GM12878 (cell line): ENCODE data around the gene C1orf185. TPM values are rescaled to one million over a fixed set of nuclear protein-coding genes. Genes with fewer than 3 reads are reported as not detected.

ENCODE experiments used
- ATAC-seq: fragments of 200-7000 bp; cut with Tn5 transposase; 3 replicates; pipeline ENCODE4 v1.9.1; 2020; ENCODE audit warnings: mild to moderate bottlenecking, moderate library complexity
- BruUV-seq: library from RNA; stranded (reverse); fragments of 400-500 nt; replicated peaks from 2 replicates; lab custom pipeline; 2021; lab: Mats Ljungman, UMichigan
- CTCF ChIA-PET: fragments of 300-600 bp; sonication (Branson Sonifier 250); formaldehyde crosslinking; extraction: SDS; loops from one replicate; lab custom pipeline; 2021; ENCODE audit warnings: inconsistent platforms; lab: Yijun Ruan, JAX
- POLR2A ChIA-PET: fragments of 350-600 bp; formaldehyde crosslinking; extraction: SDS; loops from one replicate; lab custom pipeline; 2021; ENCODE audit warnings: inconsistent platforms; lab: Charles Lee
- RAD21 ChIA-PET: fragments of 300-600 bp; sonication (Branson Sonifier 250); formaldehyde crosslinking; loops from one replicate; lab custom pipeline; 2023; ENCODE audit warnings: antibody characterized with exemption; ENCODE audit not compliant: unreplicated experiment; lab: Charles Lee
- SMC1A ChIA-PET: fragments of 300-600 bp; sonication (Branson Sonifier 250); formaldehyde crosslinking; loops from one replicate; lab custom pipeline; 2023; ENCODE audit not compliant: unreplicated experiment, uncharacterized antibody; lab: Charles Lee
- DNase-seq: peaks from one replicate; pipeline ENCODE4 v3.0.0-alpha.2; 2011; ENCODE audit warnings: low read depth, low spot score
- FAIRE-seq: peaks from 3 replicates; lab custom pipeline; 2011; peaks lifted over from hg19 to GRCh38; lab: Jason Lieb, UNC
- H2AFZ ChIP-seq: 2 replicates; pipeline ENCODE4 v1.6.0; 2011; ENCODE audit warnings: low read depth, low read length, control low read depth; ENCODE audit not compliant: control insufficient read depth
- H3K27ac ChIP-seq: 2 replicates; pipeline ENCODE4 v1.5.1; 2011; ENCODE audit warnings: control low read depth; ENCODE audit not compliant: control insufficient read depth, insufficient read depth
- H3K27me3 ChIP-seq, 2 experiments: replicated peaks in 1 of 2; 2 replicates each; pipeline versions ENCODE4 v1.6.0 to v1.6.1; 2011; ENCODE audit warnings: low read length in 1 of 2; ENCODE audit not compliant: control insufficient read depth in 2 of 2, insufficient read depth in 2 of 2
- H3K36me3 ChIP-seq, 2 experiments: 2 replicates each; pipeline ENCODE4 v1.5.1; 2011; ENCODE audit warnings: low read length in 1 of 2; ENCODE audit not compliant: control insufficient read depth in 2 of 2, insufficient read depth in 2 of 2
- H3K4me1 ChIP-seq: 2 replicates; pipeline ENCODE4 v1.6.1; 2011; ENCODE audit warnings: mild to moderate bottlenecking, low read length, moderate library complexity, mixed read lengths; ENCODE audit not compliant: control insufficient read depth, insufficient read depth
- H3K4me2 ChIP-seq: 2 replicates; pipeline ENCODE4 v1.6.0; 2011; ENCODE audit warnings: control low read depth; ENCODE audit not compliant: control insufficient read depth, insufficient read depth
- H3K4me3 ChIP-seq: fragments of 200-600 bp; sonication (generic); 2 replicates; pipeline ENCODE4 v1.5.1; 2016
- H3K79me2 ChIP-seq: 2 replicates; pipeline ENCODE4 v1.6.0; 2011; ENCODE audit warnings: low read length; ENCODE audit not compliant: control insufficient read depth, insufficient read depth
- H3K9ac ChIP-seq: 2 replicates; pipeline ENCODE4 v1.8.0; 2011; ENCODE audit warnings: low read length, control low read depth, mixed read lengths; ENCODE audit not compliant: control insufficient read depth, insufficient read depth
- H3K9me3 ChIP-seq: replicated peaks from 3 replicates; pipeline ENCODE4 v1.5.1; 2011; ENCODE audit warnings: mild to moderate bottlenecking, low read length; ENCODE audit not compliant: control insufficient read depth, insufficient read depth
- H4K20me1 ChIP-seq: 2 replicates; pipeline ENCODE4 v1.6.0; 2011; ENCODE audit not compliant: control insufficient read depth, insufficient read depth
- EGR1 ChIP-seq, 2 experiments: IDR thresholded peaks; 1 replicate in 1 of 2; 2 replicates in 1 of 2; pipeline ENCODE4 v1.6.1; 2011 to 2012; ENCODE audit warnings: low read depth in 2 of 2, low read length in 2 of 2, borderline replicate concordance in 1 of 2, mild to moderate bottlenecking in 1 of 2, moderate library complexity in 1 of 2
- HDAC6 ChIP-seq: fragments of 200-600 bp; sonication (generic); IDR thresholded peaks from one replicate; pipeline ENCODE4 v1.8.0; 2017; ENCODE audit warnings: antibody characterized with exemption; ENCODE audit not compliant: unreplicated experiment
- IRF4 ChIP-seq: IDR thresholded peaks from 2 replicates; pipeline ENCODE4 v1.6.1; 2011; ENCODE audit warnings: low read depth, low read length
- MEF2B ChIP-seq: fragments of 450-650 bp; IDR thresholded peaks from 2 replicates; pipeline ENCODE4 v1.6.1; 2018; ENCODE audit warnings: mild to moderate bottlenecking, moderate library complexity; ENCODE audit not compliant: partially characterized antibody, poor library complexity, severe bottlenecking
- PAX5 ChIP-seq: IDR thresholded peaks from 2 replicates; pipeline ENCODE4 v1.6.1; 2011; ENCODE audit warnings: low read depth, low read length, borderline replicate concordance
- PAX8 ChIP-seq: fragments of 450-650 bp; IDR thresholded peaks from 2 replicates; pipeline ENCODE4 v1.6.1; 2017; ENCODE audit warnings: mild to moderate bottlenecking, moderate library complexity
- SREBF1 ChIP-seq: IDR thresholded peaks from 2 replicates; pipeline ENCODE4 v1.6.1; 2012; ENCODE audit warnings: mild to moderate bottlenecking, low read length
- in situ Hi-C: fragments of 300-500 bp; cut with MboI; formaldehyde crosslinking; loops from 9 replicates; pipeline ENCODE4 v1.14.3; 2018; ENCODE audit warnings: mixed read lengths
- intact Hi-C: fragments of 100-400 bp; cut with micrococcal nuclease; formaldehyde crosslinking; loops from one replicate; pipeline ENCODE4 v1.14.2; 2022; ENCODE audit not compliant: unreplicated experiment
- polyA plus RNA-seq, 11 experiments: library from polyadenylated mRNA; depleted of rRNA in 4 of 11; unstranded in 6 of 11; stranded (reverse) in 5 of 11; fragments of >200 nt; fragmentation: Nextera tagmentation in 4 of 11; fragmentation: Illumina TruSeq in 1 of 11; extraction: Ambion mirVana in 4 of 11; extraction: Trizol in 1 of 11; gene quantifications; 1 replicate in 1 of 11; 2 replicates in 10 of 11; pipeline versions ENCODE4 v1.2.1 to v1.2.3, GENCODE V29; 2011 to 2016; ENCODE audit warnings: inconsistent platforms in 2 of 11, missing spikeins in 2 of 11, low read depth in 1 of 11
- total RNA-seq, 4 experiments: library from RNA; depleted of rRNA in 3 of 4; stranded (reverse); fragments of >200 nt in 3 of 4; fragmentation: Illumina TruSeq in 1 of 4; extraction: Trizol in 1 of 4; gene quantifications; 2 replicates each; pipeline versions ENCODE4 v1.2.1 to v1.2.3, GENCODE V29; 2013 to 2021
- TF ChIP-seq, protein P1 (sequence below): fragments of 450-650 bp; formaldehyde crosslinking; IDR thresholded peaks from 2 replicates; pipeline ENCODE4 v1.4.0; 2022; ENCODE audit warnings: mild to moderate bottlenecking, moderate library complexity
- TF ChIP-seq, protein P2 (sequence below): IDR thresholded peaks from 2 replicates; pipeline ENCODE4 v1.6.1; 2011; ENCODE audit warnings: mild to moderate bottlenecking, low read depth, low read length, moderate library complexity; ENCODE audit not compliant: insufficient replicate concordance

The C1orf185 gene
- total and polyA plus RNA-seq, 10 of the 15 experiments (the other 5 are each of a cell fraction or from before 2014, with no cell fraction given), result 0.40 TPM; not detected in 9

DNA sequence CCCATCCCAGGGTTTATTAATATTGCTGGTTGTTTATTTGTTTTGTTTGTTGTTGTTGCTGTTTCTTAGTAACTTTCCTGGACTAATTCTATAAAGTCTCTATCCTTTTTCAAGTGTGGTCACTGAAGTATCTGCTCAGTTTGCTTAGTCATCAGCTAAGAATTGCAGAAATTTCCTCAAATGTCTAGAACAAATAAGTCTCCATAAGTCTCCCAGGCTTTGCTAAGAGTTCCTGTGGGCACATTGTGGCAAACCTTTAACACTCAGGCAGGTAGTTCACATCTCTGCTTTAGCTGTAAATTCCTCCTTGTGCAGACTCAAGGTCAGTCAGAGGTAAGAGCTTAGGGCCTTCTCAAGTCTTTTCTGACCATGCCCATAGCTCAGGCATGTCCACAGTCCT lies 38.9 kb upstream of the C1orf185 start:
- FAIRE-seq, result no peak
- no peaks in the 10 kb centered on the region for H4K20me1 ChIP-seq
- TF ChIP-seq IRF4 (no peak), PAX8 (no peak), HDAC6 (no peak)
- TF ChIP-seq, all 136 proteins: peak for 0
- DNase-seq, result no peak
- no peak overlapping the region for H3K9ac ChIP-seq
- no peak overlapping the region for H3K27ac ChIP-seq
- H3K79me2 ChIP-seq, result no peaks in the 10 kb centered on the region
- SMC1A ChIA-PET, result no interaction called here
- no peaks in the 10 kb centered on the region for H3K4me1 ChIP-seq
- intact Hi-C loops, result loop anchor here (10.0 kb wide), 1 partner anchor 288 kb away; no protein-coding TSS in a partner anchor
- POLR2A ChIA-PET, result no interaction called here
- RAD21 ChIA-PET, result no interaction called here
- H3K9me3 ChIP-seq, result no peaks in the 10 kb centered on the region; the same call in 2 of the 3 replicates
- no peak overlapping the region for H3K4me2 ChIP-seq
- CTCF ChIA-PET, result interaction anchor here (1.5 kb wide), 2 partner anchors 10 to 288 kb away, joined by 5 to 9 read pairs; no protein-coding TSS in a partner anchor
- H3K36me3 ChIP-seq, result no peaks in the 10 kb centered on the region
- BruUV-seq, result no TSS peak
- H2AFZ ChIP-seq, result no peak overlapping the region
- no peaks in the 10 kb centered on the region for H3K27me3 ChIP-seq
- in situ Hi-C loops, result loop anchor here (25.0 kb wide), 1 partner anchor 701 kb away; no protein-coding TSS in a partner anchor
- H3K4me3 ChIP-seq, result no peak overlapping the region
- ATAC-seq, result no peak

DNA sequence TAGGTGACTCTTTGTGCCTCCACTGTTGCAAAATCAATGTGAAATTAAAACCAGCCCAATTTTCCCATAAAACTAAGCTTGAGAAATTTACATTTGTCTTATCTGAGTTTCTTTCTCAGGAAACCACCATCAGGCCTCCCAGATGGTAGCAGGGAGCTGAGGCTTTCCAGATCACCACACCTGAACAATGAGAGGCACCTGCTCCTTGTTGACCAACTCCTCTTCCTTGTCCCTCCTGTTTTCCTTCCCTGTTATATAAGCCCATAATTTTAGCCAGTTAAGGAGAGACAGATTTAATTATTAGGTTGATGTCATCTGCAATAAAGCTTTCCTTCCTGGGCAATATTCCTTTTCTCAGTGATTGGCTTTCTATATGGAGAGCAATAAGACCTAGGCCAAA lies 32.0 kb upstream of the C1orf185 start:
- H3K4me2 ChIP-seq, result no peak overlapping the region
- ChIA-PET CTCF (no interaction called here), POLR2A (no interaction called here), SMC1A (interaction anchor here (0.9 kb wide), 1 partner anchor 198 kb away, joined by 3 read pairs; no protein-coding TSS in a partner anchor)
- no peaks in the 10 kb centered on the region for H3K79me2 ChIP-seq
- no peak overlapping the region for H3K27ac ChIP-seq
- H3K4me1 ChIP-seq, result no peaks in the 10 kb centered on the region
- H3K4me3 ChIP-seq, result no peak overlapping the region
- no peak for FAIRE-seq
- no TSS peak for BruUV-seq
- H3K9me3 ChIP-seq, result no peaks in the 10 kb centered on the region; the same call in 2 of the 3 replicates
- intact Hi-C loops (no loop called here), in situ Hi-C loops (loop anchor here (25.0 kb wide), 1 partner anchor 708 kb away; no protein-coding TSS in a partner anchor)
- no peak overlapping the region for H3K9ac ChIP-seq
- H4K20me1 ChIP-seq, result no peaks in the 10 kb centered on the region
- DNase-seq, result no peak
- TF ChIP-seq PAX5 (no peak), EGR1 (IDR thresholded peaks at IDR 0.05; ENCODE audit: borderline replicate concordance in 1 of 2, low read depth in 2 of 2, low read length in 2 of 2) (no peak), MEF2B (no peak), SREBF1 (no peak)
- TF ChIP-seq, protein P1, sequence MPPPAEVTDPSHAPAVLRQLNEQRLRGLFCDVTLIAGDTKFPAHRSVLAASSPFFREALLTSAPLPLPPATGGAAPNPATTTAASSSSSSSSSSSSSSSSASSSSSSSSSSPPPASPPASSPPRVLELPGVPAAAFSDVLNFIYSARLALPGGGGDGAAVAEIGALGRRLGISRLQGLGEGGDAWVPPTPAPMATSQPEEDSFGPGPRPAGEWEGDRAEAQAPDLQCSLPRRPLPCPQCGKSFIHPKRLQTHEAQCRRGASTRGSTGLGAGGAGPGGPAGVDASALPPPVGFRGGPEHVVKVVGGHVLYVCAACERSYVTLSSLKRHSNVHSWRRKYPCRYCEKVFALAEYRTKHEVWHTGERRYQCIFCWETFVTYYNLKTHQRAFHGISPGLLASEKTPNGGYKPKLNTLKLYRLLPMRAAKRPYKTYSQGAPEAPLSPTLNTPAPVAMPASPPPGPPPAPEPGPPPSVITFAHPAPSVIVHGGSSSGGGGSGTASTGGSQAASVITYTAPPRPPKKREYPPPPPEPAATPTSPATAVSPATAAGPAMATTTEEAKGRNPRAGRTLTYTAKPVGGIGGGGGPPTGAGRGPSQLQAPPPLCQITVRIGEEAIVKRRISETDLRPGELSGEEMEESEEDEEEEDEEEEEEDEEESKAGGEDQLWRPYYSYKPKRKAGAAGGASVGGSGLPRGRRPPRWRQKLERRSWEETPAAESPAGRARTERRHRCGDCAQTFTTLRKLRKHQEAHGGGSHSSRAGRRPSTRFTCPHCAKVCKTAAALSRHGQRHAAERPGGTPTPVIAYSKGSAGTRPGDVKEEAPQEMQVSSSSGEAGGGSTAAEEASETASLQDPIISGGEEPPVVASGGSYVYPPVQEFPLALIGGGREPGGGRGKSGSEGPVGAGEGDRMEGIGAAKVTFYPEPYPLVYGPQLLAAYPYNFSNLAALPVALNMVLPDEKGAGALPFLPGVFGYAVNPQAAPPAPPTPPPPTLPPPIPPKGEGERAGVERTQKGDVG (CRISPR knock-in tag), result no peak
- TF ChIP-seq, protein P2, sequence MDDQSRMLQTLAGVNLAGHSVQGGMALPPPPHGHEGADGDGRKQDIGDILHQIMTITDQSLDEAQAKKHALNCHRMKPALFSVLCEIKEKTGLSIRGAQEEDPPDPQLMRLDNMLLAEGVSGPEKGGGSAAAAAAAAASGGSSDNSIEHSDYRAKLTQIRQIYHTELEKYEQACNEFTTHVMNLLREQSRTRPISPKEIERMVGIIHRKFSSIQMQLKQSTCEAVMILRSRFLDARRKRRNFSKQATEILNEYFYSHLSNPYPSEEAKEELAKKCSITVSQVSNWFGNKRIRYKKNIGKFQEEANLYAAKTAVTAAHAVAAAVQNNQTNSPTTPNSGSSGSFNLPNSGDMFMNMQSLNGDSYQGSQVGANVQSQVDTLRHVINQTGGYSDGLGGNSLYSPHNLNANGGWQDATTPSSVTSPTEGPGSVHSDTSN, result no peak
- TF ChIP-seq, all 136 proteins: peak for 0
- RAD21 ChIA-PET, result no interaction called here
- Histone ChIP-seq H2AFZ (no peak overlapping the region), H3K36me3 (no peaks in the 10 kb centered on the region), H3K27me3 (no peaks in the 10 kb centered on the region)
- no peak for ATAC-seq
